Right atrium auricular region (tissue), 2 donors: ENCODE measurements around the gene RPS15. TPM values are rescaled to one million over a fixed set of nuclear protein-coding genes. Genes with fewer than 3 reads are reported as not detected.
A peak's percentile ranks its signal among the peaks of the same experiment; 100 is the strongest.

Experiments
- DNase-seq: peaks from one replicate; pipeline ENCODE4 v3.0.0-alpha.2; 2019; ENCODE audit warnings: low spot score
- H3K27ac ChIP-seq, 2 donors: fragments of 200-600 bp; sonication (generic); 1 replicate in 1 of 2; 2 replicates in 1 of 2; pipeline ENCODE4 v1.5.1; 2016 to 2019
- H3K27me3 ChIP-seq, 2 donors: fragments of 200-600 bp; sonication (generic); one replicate each; pipeline versions ENCODE4 v1.5.1 to v1.6.0; 2017 to 2019
- H3K36me3 ChIP-seq: fragments of 200-600 bp; sonication (generic); one replicate; pipeline ENCODE4 v1.5.1; 2016
- H3K4me1 ChIP-seq, 2 donors: fragments of 200-600 bp; sonication (generic); one replicate each; pipeline versions ENCODE4 v1.5.1 to v1.6.0; 2017 to 2019
- H3K4me3 ChIP-seq, 2 donors: fragments of 200-600 bp; sonication (generic); 1 replicate in 1 of 2; 2 replicates in 1 of 2; pipeline ENCODE4 v1.5.1; 2017 to 2019; ENCODE audit warnings: mild to moderate bottlenecking in 1 of 2, moderate library complexity in 1 of 2
- H3K9me3 ChIP-seq, 2 donors: fragments of 200-600 bp; sonication (generic); one replicate each; pipeline ENCODE4 v1.5.1; 2019
- total RNA-seq, 2 donors: library from RNA; depleted of rRNA; stranded (reverse); fragments of >200 nt; gene quantifications; one replicate each; pipeline ENCODE4 v1.1.0, GENCODE V29; 2016
- TF ChIP-seq, protein P1 (sequence below), 2 donors: fragments of 200-600 bp; sonication (generic); IDR thresholded peaks; one replicate each; pipeline ENCODE4 v1.5.1; 2019; ENCODE audit warnings: antibody characterized with exemption in 2 of 2

The RPS15 gene
- total RNA-seq, 2 donors from 2014 or later = 1,712 to 2,156 TPM

DNA sequence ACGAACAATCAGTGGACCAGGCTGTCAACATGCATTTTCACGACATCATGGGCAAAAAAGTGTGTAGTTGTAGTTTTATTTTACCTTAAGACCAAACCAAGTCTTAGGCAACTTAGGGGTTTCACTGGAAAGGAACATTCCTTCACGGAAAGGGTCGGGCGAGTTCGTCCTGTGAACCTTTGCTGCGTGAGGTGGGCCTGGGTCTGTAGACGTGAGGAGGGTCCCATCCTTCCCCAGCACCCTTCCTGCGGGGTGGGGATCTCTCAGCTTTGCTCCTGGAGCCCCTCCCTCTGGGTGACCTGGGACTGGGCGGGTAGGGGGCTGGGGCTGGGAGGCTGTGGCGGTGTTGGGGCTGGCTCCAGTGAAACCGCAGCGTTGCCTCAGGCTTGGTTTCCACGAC, 12.3 kb upstream of the RPS15 start:
- H3K36me3 ChIP-seq = peaks cover 83% of the 10 kb centered on the region
- DNase-seq = no peak

DNA sequence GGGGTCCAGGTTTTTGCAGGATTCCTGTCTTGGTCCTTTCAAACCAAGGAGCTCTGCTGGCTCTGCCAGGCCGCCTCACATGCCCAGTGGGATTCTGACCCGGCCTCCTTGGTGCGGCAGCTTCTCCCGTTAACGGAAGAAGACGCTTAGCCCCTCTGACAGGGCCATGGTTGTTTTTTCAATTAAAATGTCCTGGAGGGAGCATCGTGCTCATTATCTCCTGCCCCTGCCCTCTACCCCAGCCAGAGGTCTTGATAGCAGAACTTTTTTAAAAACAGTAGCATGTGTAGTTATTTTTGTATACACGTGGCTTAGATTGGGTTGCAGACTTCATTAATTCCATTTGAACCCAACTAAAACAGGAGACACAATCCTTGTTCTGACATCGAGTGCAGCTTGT, 11.5 kb upstream of the RPS15 start:
- TF ChIP-seq, protein P1, sequence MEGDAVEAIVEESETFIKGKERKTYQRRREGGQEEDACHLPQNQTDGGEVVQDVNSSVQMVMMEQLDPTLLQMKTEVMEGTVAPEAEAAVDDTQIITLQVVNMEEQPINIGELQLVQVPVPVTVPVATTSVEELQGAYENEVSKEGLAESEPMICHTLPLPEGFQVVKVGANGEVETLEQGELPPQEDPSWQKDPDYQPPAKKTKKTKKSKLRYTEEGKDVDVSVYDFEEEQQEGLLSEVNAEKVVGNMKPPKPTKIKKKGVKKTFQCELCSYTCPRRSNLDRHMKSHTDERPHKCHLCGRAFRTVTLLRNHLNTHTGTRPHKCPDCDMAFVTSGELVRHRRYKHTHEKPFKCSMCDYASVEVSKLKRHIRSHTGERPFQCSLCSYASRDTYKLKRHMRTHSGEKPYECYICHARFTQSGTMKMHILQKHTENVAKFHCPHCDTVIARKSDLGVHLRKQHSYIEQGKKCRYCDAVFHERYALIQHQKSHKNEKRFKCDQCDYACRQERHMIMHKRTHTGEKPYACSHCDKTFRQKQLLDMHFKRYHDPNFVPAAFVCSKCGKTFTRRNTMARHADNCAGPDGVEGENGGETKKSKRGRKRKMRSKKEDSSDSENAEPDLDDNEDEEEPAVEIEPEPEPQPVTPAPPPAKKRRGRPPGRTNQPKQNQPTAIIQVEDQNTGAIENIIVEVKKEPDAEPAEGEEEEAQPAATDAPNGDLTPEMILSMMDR (IDR thresholded peaks at IDR 0.05) = no peak
- H3K36me3 ChIP-seq = peaks cover 83% of the 10 kb centered on the region
- no peak overlapping the region for H3K27ac ChIP-seq
- no peak overlapping the region for H3K4me3 ChIP-seq
- H3K4me1 ChIP-seq = peaks cover 0 to 14% of the 10 kb centered on the region in 2 donors
- H3K27me3 ChIP-seq = no peaks in the 10 kb centered on the region
- no peaks in the 10 kb centered on the region for H3K9me3 ChIP-seq
- no peak for DNase-seq

More for the DNA sequence above, 12.3 kb upstream of the RPS15 start:
- Histone ChIP-seq H3K4me3 (no peak overlapping the region), H3K9me3 (no peaks in the 10 kb centered on the region), H3K27me3 (no peaks in the 10 kb centered on the region), H3K27ac (no peak overlapping the region), H3K4me1 (peaks cover 0 to 14% of the 10 kb centered on the region in 2 donors)
- TF ChIP-seq, protein P1 (IDR thresholded peaks at IDR 0.05) = no peak

DNA sequence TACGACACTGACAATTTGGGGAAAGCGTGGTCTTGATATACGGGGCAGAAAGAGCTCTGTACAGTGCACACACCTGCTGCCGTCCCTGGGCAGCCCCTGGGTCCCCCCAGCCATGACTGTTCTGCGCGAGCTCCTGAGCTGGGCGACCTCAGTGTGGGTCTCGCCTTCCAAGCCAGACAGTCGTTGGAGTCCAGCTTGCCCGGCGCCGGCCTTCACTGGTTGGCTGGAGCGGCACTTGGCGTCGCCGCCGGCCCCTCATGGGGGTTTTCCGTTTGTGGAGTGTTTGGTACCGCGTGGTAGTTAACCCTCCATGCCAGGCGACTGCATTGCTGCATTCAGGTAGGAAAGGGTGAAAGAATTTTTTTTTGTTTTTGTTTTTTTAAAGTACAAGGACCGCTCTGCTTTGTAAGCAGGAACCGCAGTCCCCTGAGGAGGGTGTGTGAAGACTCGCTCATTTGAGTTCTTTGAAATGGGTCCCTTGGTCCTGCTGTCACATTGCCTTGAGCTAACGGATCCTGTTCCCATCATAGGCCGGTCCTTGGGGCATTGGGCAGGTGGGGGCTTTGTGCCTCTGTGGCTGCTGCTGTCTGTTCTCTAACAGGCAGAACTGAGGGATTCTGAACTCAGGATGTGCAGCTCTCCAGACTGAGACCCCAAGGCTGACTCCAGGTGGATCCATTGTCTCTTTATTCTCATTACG, 10.8 kb upstream of the RPS15 start:
- Histone ChIP-seq H3K4me3 (no peak overlapping the region), H3K27ac (no peak overlapping the region), H3K4me1 (peaks cover 0 to 14% of the 10 kb centered on the region in 2 donors), H3K36me3 (peaks cover 83% of the 10 kb centered on the region), H3K9me3 (no peaks in the 10 kb centered on the region), H3K27me3 (no peaks in the 10 kb centered on the region)
- TF ChIP-seq, protein P1 (IDR thresholded peaks at IDR 0.05) = no peak
- DNase-seq = no peak

DNA sequence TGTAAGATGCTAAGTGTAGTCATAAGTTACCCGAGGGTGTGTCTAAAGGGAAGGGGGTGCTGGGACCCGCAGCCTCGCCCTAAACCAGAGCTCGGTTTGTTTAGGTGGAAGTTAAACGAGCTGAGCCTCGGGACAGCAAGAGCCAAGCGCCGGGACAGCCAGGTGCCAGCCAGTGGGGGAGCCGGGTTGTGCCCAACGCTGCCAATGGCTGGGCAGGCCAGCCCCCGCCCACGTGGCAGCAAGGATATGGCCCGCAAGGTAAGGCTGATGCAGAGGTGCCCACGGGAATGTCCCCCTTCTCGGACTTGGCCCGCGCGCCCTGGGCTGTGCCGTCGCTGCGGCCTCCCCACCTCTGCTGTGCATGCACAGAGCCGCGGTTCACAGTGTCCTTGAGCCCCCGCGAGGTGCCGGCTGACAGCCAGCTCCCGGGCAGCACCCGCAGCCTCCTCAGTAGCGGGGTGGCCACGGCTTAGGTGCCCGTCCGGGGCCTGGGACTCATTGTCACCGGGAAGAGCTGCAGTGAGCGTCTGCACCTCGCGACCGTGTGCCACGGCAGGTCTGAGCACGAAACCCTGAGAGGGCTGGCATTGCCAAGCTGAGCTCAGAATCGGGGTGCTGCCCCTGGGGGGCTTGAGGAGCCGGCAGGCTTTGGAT, 9.3 kb upstream of the RPS15 start:
- TF ChIP-seq, protein P1 (IDR thresholded peaks at IDR 0.05) = no peak
- DNase-seq = no peak
- Histone ChIP-seq H3K9me3 (no peaks in the 10 kb centered on the region), H3K27me3 (no peaks in the 10 kb centered on the region), H3K36me3 (peaks cover 83% of the 10 kb centered on the region), H3K4me1 (peaks cover 0 to 14% of the 10 kb centered on the region in 2 donors), H3K27ac (peak overlapping the region; percentile 46 to 59), H3K4me3 (no peak overlapping the region)

DNA sequence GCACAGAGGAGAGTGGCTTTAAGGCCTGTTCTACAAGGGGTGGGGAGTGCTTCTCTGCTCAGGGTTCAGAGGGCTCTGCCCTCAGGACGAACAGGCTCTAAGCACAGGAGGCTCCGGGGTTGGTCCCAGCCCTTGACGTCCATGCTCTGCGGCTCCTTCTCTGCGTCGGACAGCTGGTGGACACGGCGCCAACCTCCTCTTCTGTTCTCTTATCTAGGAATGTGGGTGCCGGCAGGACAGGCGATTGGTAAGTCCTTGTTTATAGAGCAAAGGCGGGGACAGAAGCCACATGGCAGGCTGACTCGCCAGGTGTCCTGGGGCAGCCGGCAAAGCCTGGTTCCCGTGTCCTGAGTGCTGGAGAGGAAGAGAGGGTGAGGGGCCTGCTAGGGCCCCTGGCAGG, 8.4 kb upstream of the RPS15 start:
- H3K4me1 ChIP-seq = peaks cover 0 to 14% of the 10 kb centered on the region in 2 donors
- TF ChIP-seq, protein P1 (IDR thresholded peaks at IDR 0.05) = no peak
- H3K27me3 ChIP-seq = no peaks in the 10 kb centered on the region
- H3K4me3 ChIP-seq = no peak overlapping the region
- peaks cover 86% of the 10 kb centered on the region for H3K36me3 ChIP-seq
- peak overlapping the region; percentile 46 to 59 for H3K27ac ChIP-seq
- no peaks in the 10 kb centered on the region for H3K9me3 ChIP-seq
- no peak for DNase-seq
